Measurements from ENCODE around the gene RTKN. TPM values are rescaled to one million over a fixed set of nuclear protein-coding genes. Genes with fewer than 3 reads are reported as not detected.

RTKN gene
- total and polyA plus RNA-seq, 4 donors: 32.9 to 76.5 (median 59.7) TPM

- no peaks in the 10 kb centered on the region for H3K9me3 ChIP-seq (ENCODE audit: control insufficient read depth, insufficient read depth, low read length)
- no peak for DNase-seq (ENCODE audit: low read depth in 4 of 6, low spot score in 6 of 6)
- H3K36me3 ChIP-seq (ENCODE audit: control insufficient read depth, insufficient read depth, low read length): no peaks in the 10 kb centered on the region
- H3K4me1 ChIP-seq (ENCODE audit: control insufficient read depth, insufficient read depth, low read length): peaks cover 2% of the 10 kb centered on the region
- WGBS (ENCODE audit: insufficient coverage): 100% methylated on average over 1 of the region's 1 CpG
- no peaks in the 10 kb centered on the region for H3K27me3 ChIP-seq (ENCODE audit: control insufficient read depth, insufficient read depth, low read length)
- H3K27ac ChIP-seq (ENCODE audit: low read depth, low read length): no peak overlapping the region
- no peak overlapping the region for H3K4me3 ChIP-seq (ENCODE audit: low read depth, low read length)
These were observed 54.4 kb downstream of the RTKN start for GRCh38 chr2:74387346-74387745.

DNA sequence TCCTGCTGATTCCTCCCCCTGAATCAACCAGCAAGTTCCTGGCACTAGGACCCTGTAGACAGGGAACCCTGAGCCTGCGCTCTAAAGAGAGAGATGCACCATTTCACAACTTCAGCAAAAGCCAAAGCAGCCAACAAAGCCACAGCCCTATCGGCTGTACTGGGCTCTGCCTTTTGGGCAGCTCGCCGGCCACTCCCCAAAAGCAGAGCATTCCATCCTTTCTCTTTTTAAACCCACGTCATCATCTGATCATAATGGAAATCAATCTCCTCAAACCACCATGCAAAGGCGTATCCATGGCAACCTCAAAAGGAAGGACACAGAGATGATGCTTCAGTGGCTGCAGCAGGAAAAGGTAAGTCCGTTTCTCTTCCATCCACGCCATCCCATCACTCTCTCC, 56.3 kb downstream of the RTKN start:
- peak in 5 of 6 donors; percentile 51 to 93 (median 70) for DNase-seq (ENCODE audit: low read depth in 4 of 6, low spot score in 6 of 6)
- no peaks in the 10 kb centered on the region for H3K9me3 ChIP-seq (ENCODE audit: control insufficient read depth, insufficient read depth, low read length)
- peaks cover 5% of the 10 kb centered on the region for H3K4me1 ChIP-seq (ENCODE audit: control insufficient read depth, insufficient read depth, low read length)
- no peak overlapping the region for H3K27ac ChIP-seq (ENCODE audit: low read depth, low read length)
- 42% methylated on average over 6 of the region's 8 CpGs for WGBS (ENCODE audit: insufficient coverage)
- no peaks in the 10 kb centered on the region for H3K36me3 ChIP-seq (ENCODE audit: control insufficient read depth, insufficient read depth, low read length)
- no peaks in the 10 kb centered on the region for H3K27me3 ChIP-seq (ENCODE audit: control insufficient read depth, insufficient read depth, low read length)
- peak overlapping the region; percentile 26 for H3K4me3 ChIP-seq (ENCODE audit: low read depth, low read length)

DNA sequence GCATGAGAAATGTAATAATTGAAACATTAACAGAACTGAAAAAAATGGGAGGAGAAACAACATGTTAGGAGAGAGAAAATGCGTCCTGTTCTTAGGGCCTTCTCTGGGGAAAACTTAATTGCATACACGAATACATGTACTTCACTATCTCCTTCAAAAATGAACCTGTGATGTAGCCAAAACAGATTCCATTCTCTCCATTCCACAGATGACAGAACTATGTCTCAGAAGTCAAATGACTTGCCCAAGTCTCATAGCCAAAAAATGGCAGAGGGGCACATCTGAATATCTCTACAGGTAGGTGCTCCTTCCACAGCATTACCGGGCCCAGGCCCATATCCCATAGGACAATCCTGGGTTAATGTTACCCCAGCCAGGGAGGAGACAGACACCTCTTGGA, 57.7 kb downstream of the RTKN start:
- peaks cover 17% of the 10 kb centered on the region for H3K4me1 ChIP-seq (ENCODE audit: control insufficient read depth, insufficient read depth, low read length)
- no peak overlapping the region for H3K4me3 ChIP-seq (ENCODE audit: low read depth, low read length)
- 100% methylated on average over 1 of the region's 3 CpGs for WGBS (ENCODE audit: insufficient coverage)
- H3K27me3 ChIP-seq (ENCODE audit: control insufficient read depth, insufficient read depth, low read length): no peaks in the 10 kb centered on the region
- no peak overlapping the region for H3K27ac ChIP-seq (ENCODE audit: low read depth, low read length)
- no peaks in the 10 kb centered on the region for H3K36me3 ChIP-seq (ENCODE audit: control insufficient read depth, insufficient read depth, low read length)
- no peaks in the 10 kb centered on the region for H3K9me3 ChIP-seq (ENCODE audit: control insufficient read depth, insufficient read depth, low read length)
- DNase-seq (ENCODE audit: low read depth in 4 of 6, low spot score in 6 of 6): no peak

DNA sequence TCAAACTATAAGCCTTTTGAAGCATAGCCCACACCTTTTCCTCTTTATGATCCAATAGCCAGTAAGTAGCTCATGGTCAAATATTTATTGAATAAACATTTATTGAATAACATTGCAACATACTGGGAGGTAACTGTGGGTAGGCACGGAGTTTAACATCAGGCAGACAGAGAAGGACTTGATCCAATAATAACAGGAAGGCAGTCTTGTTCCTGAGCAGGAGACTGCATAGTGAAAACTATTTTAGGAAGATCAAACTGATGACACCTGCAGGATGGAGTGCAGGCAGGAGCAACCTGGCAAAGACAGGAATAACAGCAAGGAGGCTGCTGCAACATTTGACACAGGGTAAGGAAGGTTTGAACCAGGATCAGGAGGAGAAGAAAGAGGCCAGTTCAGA, 58.5 kb downstream of the RTKN start:
- H3K9me3 ChIP-seq (ENCODE audit: control insufficient read depth, insufficient read depth, low read length): no peaks in the 10 kb centered on the region
- no peak overlapping the region for H3K27ac ChIP-seq (ENCODE audit: low read depth, low read length)
- peak in 1 of 6 donors; percentile 38 for DNase-seq (ENCODE audit: low read depth in 4 of 6, low spot score in 6 of 6)
- no peaks in the 10 kb centered on the region for H3K36me3 ChIP-seq (ENCODE audit: control insufficient read depth, insufficient read depth, low read length)
- WGBS (ENCODE audit: insufficient coverage): no CpG with 5 or more reads among the region's 1 CpG
- H3K4me3 ChIP-seq (ENCODE audit: low read depth, low read length): no peak overlapping the region
- peaks cover 17% of the 10 kb centered on the region for H3K4me1 ChIP-seq (ENCODE audit: control insufficient read depth, insufficient read depth, low read length)
- no peaks in the 10 kb centered on the region for H3K27me3 ChIP-seq (ENCODE audit: control insufficient read depth, insufficient read depth, low read length)

GRCh38 chr2:74381751-74382150, 60.0 kb downstream of the RTKN start:
- no peaks in the 10 kb centered on the region for H3K27me3 ChIP-seq (ENCODE audit: control insufficient read depth, insufficient read depth, low read length)
- no peak overlapping the region for H3K27ac ChIP-seq (ENCODE audit: low read depth, low read length)
- H3K9me3 ChIP-seq (ENCODE audit: control insufficient read depth, insufficient read depth, low read length): no peaks in the 10 kb centered on the region
- peaks cover 22% of the 10 kb centered on the region for H3K4me1 ChIP-seq (ENCODE audit: control insufficient read depth, insufficient read depth, low read length)
- no peak overlapping the region for H3K4me3 ChIP-seq (ENCODE audit: low read depth, low read length)
- no peak for DNase-seq (ENCODE audit: low read depth in 4 of 6, low spot score in 6 of 6)
- H3K36me3 ChIP-seq (ENCODE audit: control insufficient read depth, insufficient read depth, low read length): peaks cover 13% of the 10 kb centered on the region
- no CpG with 5 or more reads among the region's 3 CpGs for WGBS (ENCODE audit: insufficient coverage)

GRCh38 chr2:74379851-74380789, 61.6 kb downstream of the RTKN start, which contains the start of gene DCTN1:
DCTN1 (minus strand) TSS chr2:74380311; CDS start chr2:74380037, 274 bp downstream.
- peak; percentile 61 to 92 (median 72) for DNase-seq (ENCODE audit: low read depth in 4 of 6, low spot score in 6 of 6)
- WGBS (ENCODE audit: insufficient coverage): 13% methylated on average over 12 of the region's 14 CpGs
- Histone ChIP-seq H3K4me1 (ENCODE audit: control insufficient read depth, insufficient read depth, low read length) (peaks cover 33% of the 10 kb centered on the region), H3K9me3 (ENCODE audit: control insufficient read depth, insufficient read depth, low read length) (no peaks in the 10 kb centered on the region), H3K27me3 (ENCODE audit: control insufficient read depth, insufficient read depth, low read length) (no peaks in the 10 kb centered on the region), H3K4me3 (ENCODE audit: low read depth, low read length) (peak within 1 kb of the TSS; percentile 38), H3K36me3 (ENCODE audit: control insufficient read depth, insufficient read depth, low read length) (peaks cover 27% of the 10 kb centered on the region), H3K27ac (ENCODE audit: low read depth, low read length) (no peak within 1 kb of the TSS)

GRCh38 chr2:74378007-74378406, 63.7 kb downstream of the RTKN start:
- no peak overlapping the region for H3K27ac ChIP-seq (ENCODE audit: low read depth, low read length)
- 91% methylated on average over 6 of the region's 10 CpGs for WGBS (ENCODE audit: insufficient coverage)
- H3K27me3 ChIP-seq (ENCODE audit: control insufficient read depth, insufficient read depth, low read length): no peaks in the 10 kb centered on the region
- DNase-seq (ENCODE audit: low read depth in 4 of 6, low spot score in 6 of 6): no peak
- H3K4me1 ChIP-seq (ENCODE audit: control insufficient read depth, insufficient read depth, low read length): peaks cover 54% of the 10 kb centered on the region
- peaks cover 27% of the 10 kb centered on the region for H3K36me3 ChIP-seq (ENCODE audit: control insufficient read depth, insufficient read depth, low read length)
- H3K9me3 ChIP-seq (ENCODE audit: control insufficient read depth, insufficient read depth, low read length): no peaks in the 10 kb centered on the region
- H3K4me3 ChIP-seq (ENCODE audit: low read depth, low read length): no peak overlapping the region

DNA sequence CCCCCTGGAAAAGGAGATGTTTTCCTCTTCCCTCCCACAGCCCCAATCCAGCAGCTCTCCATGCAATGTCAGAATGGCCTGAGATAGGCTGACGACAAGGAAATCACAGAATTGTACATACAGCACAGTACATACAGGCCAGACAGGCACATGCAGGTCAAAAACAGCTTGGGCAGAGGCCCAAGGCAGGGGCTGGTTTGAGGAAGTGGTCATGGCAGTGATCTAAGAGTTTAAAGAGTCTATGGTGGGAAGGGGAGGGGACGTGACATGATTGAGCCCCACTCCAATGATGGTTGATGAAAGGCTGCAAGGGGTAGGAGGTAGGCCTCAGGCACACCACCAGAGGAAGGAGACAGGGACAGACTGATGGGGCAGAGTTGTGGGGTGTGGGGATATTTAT, 65.9 kb downstream of the RTKN start:
- H3K27me3 ChIP-seq (ENCODE audit: control insufficient read depth, insufficient read depth, low read length): no peaks in the 10 kb centered on the region
- H3K36me3 ChIP-seq (ENCODE audit: control insufficient read depth, insufficient read depth, low read length): peaks cover 44% of the 10 kb centered on the region
- no peak overlapping the region for H3K27ac ChIP-seq (ENCODE audit: low read depth, low read length)
- 86% methylated on average over 1 of the region's 2 CpGs for WGBS (ENCODE audit: insufficient coverage)
- peaks cover 62% of the 10 kb centered on the region for H3K4me1 ChIP-seq (ENCODE audit: control insufficient read depth, insufficient read depth, low read length)
- no peak overlapping the region for H3K4me3 ChIP-seq (ENCODE audit: low read depth, low read length)
- no peaks in the 10 kb centered on the region for H3K9me3 ChIP-seq (ENCODE audit: control insufficient read depth, insufficient read depth, low read length)
- no peak for DNase-seq (ENCODE audit: low read depth in 4 of 6, low spot score in 6 of 6)

Data from spinal cord (tissue), 10 donors.